Urinary bladder (tissue), 4 donors: Measurements from ENCODE around the gene SARDH. TPM values are rescaled to one million over a fixed set of nuclear protein-coding genes. Genes with fewer than 3 reads are reported as not detected.

ENCODE experiments used
- DNase-seq: peaks from one replicate; pipeline ENCODE4 v3.0.0-alpha.2; 2015; ENCODE audit errors: extremely low spot score
- H3K27ac ChIP-seq: one replicate; pipeline ENCODE4 v1.5.1; 2013; ENCODE audit warnings: low read depth, mild to moderate bottlenecking, moderate library complexity
- H3K36me3 ChIP-seq: one replicate; pipeline ENCODE4 v1.6.1; 2013; ENCODE audit warnings: mild to moderate bottlenecking, moderate library complexity; ENCODE audit not compliant: insufficient read depth
- H3K4me1 ChIP-seq: one replicate; pipeline ENCODE4 v1.6.1; 2013; ENCODE audit warnings: mild to moderate bottlenecking, moderate library complexity; ENCODE audit not compliant: insufficient read depth
- H3K4me3 ChIP-seq: one replicate; pipeline ENCODE4 v1.5.1; 2013; ENCODE audit warnings: low read depth, low read length
- WGBS: extraction: QIAGEN DNeasy Blood & Tissue Kit; methylation state at CpG from one replicate; pipeline ENCODE4 v1.1.7; 2013; 5-methylcytosine and 5-hydroxymethylcytosine counted together
- polyA plus RNA-seq: library from polyadenylated mRNA; stranded (reverse); fragments of 200-250 nt; gene quantifications from one replicate; pipeline ENCODE4 v1.2.3, GENCODE V29; 2013
- total RNA-seq: library from RNA; depleted of rRNA; stranded (reverse); fragments of >200 nt; gene quantifications from one replicate; pipeline ENCODE4 v1.2.3, GENCODE V29; 2014
- donor health status: healthy with polysubstance abuse.
- donor health status: healthy.

SARDH gene
- total and polyA plus RNA-seq, 2 donors = 1.5 to 4.9 TPM

GRCh38 chr9:133658442-133659431 is 79.4 kb downstream of the SARDH start:
- Histone ChIP-seq H3K4me3 (no peak overlapping the region), H3K36me3 (no peaks in the 10 kb centered on the region), H3K27ac (no peak overlapping the region), H3K4me1 (no peaks in the 10 kb centered on the region)
- no peak for DNase-seq
- 6% methylated on average over 46 of the region's 46 CpGs for WGBS

- Histone ChIP-seq H3K36me3 (no peaks in the 10 kb centered on the region), H3K4me1 (no peaks in the 10 kb centered on the region), H3K27ac (no peak overlapping the region), H3K4me3 (no peak overlapping the region)
- no peak for DNase-seq
- 65% methylated on average over 13 of the region's 13 CpGs for WGBS
Observed at GRCh38 chr9:133657120-133657661, 81.0 kb downstream of the SARDH start.

GRCh38 chr9:133656211-133657119 is 81.7 kb downstream of the SARDH start:
- DNase-seq = no peak
- WGBS = 65% methylated on average over 36 of the region's 36 CpGs
- Histone ChIP-seq H3K36me3 (no peaks in the 10 kb centered on the region), H3K27ac (no peak overlapping the region), H3K4me1 (no peaks in the 10 kb centered on the region), H3K4me3 (no peak overlapping the region)

- WGBS = 61% methylated on average over 14 of the region's 14 CpGs
- Histone ChIP-seq H3K36me3 (no peaks in the 10 kb centered on the region), H3K4me3 (no peak overlapping the region), H3K4me1 (no peaks in the 10 kb centered on the region), H3K27ac (no peak overlapping the region)
- no peak for DNase-seq
Observed at GRCh38 chr9:133655701-133656100, 82.5 kb downstream of the SARDH start.

GRCh38 chr9:133654736-133655657 is 83.2 kb downstream of the SARDH start:
- H3K27ac ChIP-seq = no peak overlapping the region

GRCh38 chr9:133653638-133654037 is 84.5 kb downstream of the SARDH start:
- no peak for DNase-seq
- Histone ChIP-seq H3K36me3 (no peaks in the 10 kb centered on the region), H3K27ac (no peak overlapping the region), H3K4me1 (no peaks in the 10 kb centered on the region), H3K4me3 (no peak overlapping the region)
- WGBS = 68% methylated on average over 9 of the region's 9 CpGs

More at GRCh38 chr9:133654736-133655657, 83.2 kb downstream of the SARDH start:
- WGBS = 58% methylated on average over 38 of the region's 38 CpGs
- Histone ChIP-seq H3K4me3 (no peak overlapping the region), H3K36me3 (no peaks in the 10 kb centered on the region), H3K4me1 (no peaks in the 10 kb centered on the region)
- DNase-seq = no peak

GRCh38 chr9:133650026-133650425 is 88.1 kb downstream of the SARDH start:
- no peak for DNase-seq
- no peaks in the 10 kb centered on the region for H3K36me3 ChIP-seq
- no peak overlapping the region for H3K27ac ChIP-seq
- H3K4me1 ChIP-seq = no peaks in the 10 kb centered on the region
- H3K4me3 ChIP-seq = no peak overlapping the region
- 88% methylated on average over 12 of the region's 12 CpGs for WGBS

- no peak for DNase-seq
- Histone ChIP-seq H3K36me3 (no peaks in the 10 kb centered on the region), H3K4me3 (no peak overlapping the region), H3K27ac (no peak overlapping the region), H3K4me1 (no peaks in the 10 kb centered on the region)
- 83% methylated on average over 7 of the region's 7 CpGs for WGBS
Observed at GRCh38 chr9:133649194-133649593, 89.0 kb downstream of the SARDH start.

GRCh38 chr9:133647765-133648469 is 90.2 kb downstream of the SARDH start:
- Histone ChIP-seq H3K27ac (no peak overlapping the region), H3K36me3 (no peaks in the 10 kb centered on the region), H3K4me3 (no peak overlapping the region), H3K4me1 (no peaks in the 10 kb centered on the region)
- 82% methylated on average over 25 of the region's 25 CpGs for WGBS
- DNase-seq = no peak

- H3K27ac ChIP-seq = no peak overlapping the region
- no peaks in the 10 kb centered on the region for H3K36me3 ChIP-seq
- no peaks in the 10 kb centered on the region for H3K4me1 ChIP-seq
- WGBS = 52% methylated on average over 7 of the region's 7 CpGs
- DNase-seq = no peak
- no peak overlapping the region for H3K4me3 ChIP-seq
Observed at GRCh38 chr9:133647148-133647547, 91.0 kb downstream of the SARDH start.

GRCh38 chr9:133645021-133645765 is 93.0 kb downstream of the SARDH start:
- 50% methylated on average over 10 of the region's 10 CpGs for whole genome bisulfite sequencing
- Histone ChIP-seq H3K4me3 (no peak overlapping the region), H3K4me1 (no peaks in the 10 kb centered on the region), H3K36me3 (no peaks in the 10 kb centered on the region), H3K27ac (no peak overlapping the region)
- DNase-seq = no peak
